HepG2 (cell line): ENCODE data around the gene DROSHA. TPM values are rescaled to one million over a fixed set of nuclear protein-coding genes. Genes with fewer than 3 reads are reported as not detected.

ENCODE experiments used
- ATAC-seq: fragments of 200-7000 bp; cut with Tn5 transposase; 3 replicates; pipeline ENCODE4 v1.9.1; 2020; ENCODE audit warnings: mild to moderate bottlenecking, moderate library complexity
- BruUV-seq: library from RNA; stranded (reverse); fragments of 400-500 nt; replicated peaks from 2 replicates; lab custom pipeline; 2021; lab: Mats Ljungman, UMichigan
- CTCF ChIA-PET: fragments of 300-600 bp; formaldehyde crosslinking; extraction: SDS; loops from one replicate; lab custom pipeline; 2021; ENCODE audit warnings: low total read pairs, inconsistent platforms, low intra/inter-chr PET ratio; lab: Yijun Ruan, JAX
- POLR2A ChIA-PET: fragments of 350-600 bp; sonication (Branson Sonifier 250); formaldehyde crosslinking; loops from one replicate; lab custom pipeline; 2020; ENCODE audit warnings: antibody characterized with exemption, inconsistent platforms; lab: Yijun Ruan, JAX
- DNase-seq: peaks from one replicate; pipeline ENCODE4 v3.0.0-alpha.2; 2015; ENCODE audit warnings: low spot score
- FAIRE-seq: peaks from 3 replicates; lab custom pipeline; 2011; peaks lifted over from hg19 to GRCh38; lab: Jason Lieb, UNC
- H2AFZ ChIP-seq: one replicate; pipeline ENCODE4 v1.6.1; 2011; ENCODE audit warnings: low read length, inconsistent platforms
- H3K27ac ChIP-seq: fragments of 300-600 bp; 3 replicates; pipeline ENCODE4 v1.8.0; 2011; ENCODE audit warnings: mixed run types, mild to moderate bottlenecking, mixed read lengths, low read length, inconsistent platforms; ENCODE audit not compliant: insufficient read depth; ENCODE audit errors: extremely low read length
- H3K27me3 ChIP-seq, 2 experiments: fragments of 200-600 bp in 1 of 2; 2 replicates in 1 of 2; 3 replicates in 1 of 2; pipeline versions ENCODE4 v1.6.0 to v1.8.0; 2011; ENCODE audit warnings: low read length in 2 of 2, mild to moderate bottlenecking in 2 of 2, moderate library complexity in 2 of 2, inconsistent platforms in 1 of 2; ENCODE audit not compliant: insufficient read depth in 2 of 2, control insufficient read depth in 1 of 2
- H3K36me3 ChIP-seq, 2 experiments: fragments of 200-600 bp in 1 of 2; replicated peaks in 1 of 2; 2 replicates in 1 of 2; 3 replicates in 1 of 2; pipeline versions ENCODE4 v1.5.1 to v1.8.0; 2011; ENCODE audit warnings: low read length in 2 of 2, inconsistent platforms in 1 of 2; ENCODE audit not compliant: insufficient read depth in 2 of 2, control insufficient read depth in 1 of 2
- H3K4me1 ChIP-seq: 2 replicates; pipeline ENCODE4 v1.5.1; 2012; ENCODE audit warnings: low read length, inconsistent platforms; ENCODE audit not compliant: insufficient read depth
- H3K4me2 ChIP-seq: 2 replicates; pipeline ENCODE4 v1.6.0; 2011; ENCODE audit warnings: low read depth, low read length, inconsistent platforms
- H3K4me3 ChIP-seq, 3 experiments: fragments of 200-600 bp in 1 of 3; sonication (generic), shearing (Covaris generic) in 1 of 3; replicated peaks in 1 of 3; 2 replicates each; pipeline ENCODE4 v1.5.1; 2011 to 2016; ENCODE audit warnings: low read length in 3 of 3, inconsistent platforms in 2 of 3, low read depth in 2 of 3, mild to moderate bottlenecking in 2 of 3, control low read depth in 1 of 3, mixed read lengths in 1 of 3; ENCODE audit not compliant: insufficient read depth in 1 of 3
- H3K79me2 ChIP-seq: one replicate; pipeline ENCODE4 v1.6.1; 2011; ENCODE audit warnings: low read length, inconsistent platforms; ENCODE audit not compliant: insufficient read depth
- H3K9ac ChIP-seq: 2 replicates; pipeline ENCODE4 v1.6.0; 2011; ENCODE audit warnings: mild to moderate bottlenecking, low read depth, low read length, inconsistent platforms; ENCODE audit not compliant: insufficient read depth
- H3K9me3 ChIP-seq: 2 replicates; pipeline ENCODE4 v1.5.1; 2012; ENCODE audit warnings: mild to moderate bottlenecking, low read length
- H4K20me1 ChIP-seq: 2 replicates; pipeline ENCODE4 v1.6.0; 2011; ENCODE audit warnings: inconsistent platforms, mild to moderate bottlenecking, low read length, moderate library complexity; ENCODE audit not compliant: insufficient read depth
- ELF4 ChIP-seq: sonication (generic); formaldehyde crosslinking; IDR thresholded peaks from 2 replicates; pipeline ENCODE4 v1.5.0; 2020; ENCODE audit warnings: missing genetic modification reagents, mild to moderate bottlenecking, moderate library complexity, borderline replicate concordance
- FOXJ3 ChIP-seq: sonication (generic); formaldehyde crosslinking; IDR thresholded peaks from 2 replicates; pipeline ENCODE4 v1.4.0; 2020; ENCODE audit warnings: missing genetic modification reagents, mild to moderate bottlenecking, borderline replicate concordance
- HMG20B ChIP-seq: conservative IDR thresholded peaks from 2 replicates; pipeline ENCODE4 v1.6.1; 2016; ENCODE audit warnings: missing genetic modification reagents, missing compliant biosample characterization
- IKZF4 ChIP-seq: sonication (generic); formaldehyde crosslinking; IDR thresholded peaks from 2 replicates; pipeline ENCODE4 v1.5.1; 2020; ENCODE audit warnings: borderline replicate concordance, mild to moderate bottlenecking, low read depth, missing genetic modification reagents; ENCODE audit errors: not compliant biosample characterization
- NR2F6 ChIP-seq, 2 experiments: IDR thresholded peaks; 2 replicates each; pipeline ENCODE4 v1.6.1; 2016; ENCODE audit warnings: antibody characterized with exemption in 1 of 2, mild to moderate bottlenecking in 1 of 2
- RBM22 ChIP-seq: fragments of 200-400 bp; formaldehyde crosslinking; optimal IDR thresholded peaks from 2 replicates; pipeline ENCODE3; 2017; ENCODE audit warnings: mild to moderate bottlenecking, low read length, moderate library complexity
- RNF2 ChIP-seq: fragments of 450-650 bp; conservative IDR thresholded peaks from 2 replicates; pipeline ENCODE4 v1.6.1; 2016; ENCODE audit warnings: low read depth
- RXRB ChIP-seq: IDR thresholded peaks from 2 replicates; pipeline ENCODE4 v1.6.1; 2016; ENCODE audit warnings: borderline replicate concordance, missing genetic modification reagents, missing compliant biosample characterization
- SP1 ChIP-seq, 2 experiments: fragments of 450-650 bp in 1 of 2; sonication (generic) in 1 of 2; formaldehyde crosslinking in 1 of 2; IDR thresholded peaks; 2 replicates each; pipeline versions ENCODE4 v1.4.0 to v1.6.1; 2016 to 2020; ENCODE audit warnings: missing genetic modification reagents in 1 of 2
- ZBTB3 ChIP-seq: sonication (generic); formaldehyde crosslinking; IDR thresholded peaks from 2 replicates; pipeline ENCODE4 v1.4.0; 2020; ENCODE audit warnings: low read depth, mild to moderate bottlenecking, moderate library complexity, missing genetic modification reagents, borderline replicate concordance
- ZNF772 ChIP-seq: sonication (generic); formaldehyde crosslinking; IDR thresholded peaks from 2 replicates; pipeline ENCODE4 v1.5.0; 2020; ENCODE audit warnings: mild to moderate bottlenecking, missing genetic modification reagents
- ZSCAN21 ChIP-seq: sonication (generic); formaldehyde crosslinking; IDR thresholded peaks from 2 replicates; pipeline ENCODE4 v1.8.0; 2022; ENCODE audit warnings: mild to moderate bottlenecking, missing genetic modification reagents, moderate library complexity, borderline replicate concordance
- ZSCAN22 ChIP-seq: sonication (generic); formaldehyde crosslinking; IDR thresholded peaks from 2 replicates; pipeline ENCODE4 v1.4.0; 2020; ENCODE audit warnings: mild to moderate bottlenecking, missing genetic modification reagents
- WGBS: methylation state at CpG from one replicate; pipeline ENCODE4 v1.1.6; 2017; ENCODE audit warnings: low lambda C conversion rate; 5-methylcytosine and 5-hydroxymethylcytosine counted together
- in situ Hi-C: cut with HindIII; loops from 2 replicates; pipeline ENCODE4 v1.10.0; 2017; ENCODE audit warnings: low pct_unique_long_range_greater_than_20kb; ENCODE audit not compliant: extremely low pct_ligation_motif_present
- intact Hi-C: fragments of 100-400 bp; cut with micrococcal nuclease; formaldehyde crosslinking; loops from one replicate; pipeline ENCODE4 v1.10.0; 2022; ENCODE audit not compliant: unreplicated experiment
- polyA plus RNA-seq, 8 experiments: library from polyadenylated mRNA; depleted of rRNA in 3 of 8; stranded (reverse) in 7 of 8; unstranded in 1 of 8; fragments of >200 nt; fragmentation: Illumina TruSeq in 4 of 8; extraction: Trizol in 4 of 8; gene quantifications; 2 replicates each; pipeline versions ENCODE4 v1.2.1 to v1.2.3, GENCODE V29; 2011 to 2016; ENCODE audit warnings: low read depth in 4 of 8, missing spikeins in 1 of 8, mixed read lengths in 1 of 8; ENCODE audit not compliant: insufficient read depth in 1 of 8
- total RNA-seq, 5 experiments: library from RNA; depleted of rRNA; stranded (reverse); fragments of >200 nt; fragmentation: Illumina TruSeq; extraction: Trizol; gene quantifications; 2 replicates each; pipeline ENCODE4 v1.2.3, GENCODE V29; 2016; ENCODE audit warnings: low read depth in 1 of 5

The DROSHA gene
- total and polyA plus RNA-seq, 2 of the 13 experiments (the other 11 are each of a cell fraction or from before 2014, with no cell fraction given), result 22.3 to 29.4 TPM

DNA sequence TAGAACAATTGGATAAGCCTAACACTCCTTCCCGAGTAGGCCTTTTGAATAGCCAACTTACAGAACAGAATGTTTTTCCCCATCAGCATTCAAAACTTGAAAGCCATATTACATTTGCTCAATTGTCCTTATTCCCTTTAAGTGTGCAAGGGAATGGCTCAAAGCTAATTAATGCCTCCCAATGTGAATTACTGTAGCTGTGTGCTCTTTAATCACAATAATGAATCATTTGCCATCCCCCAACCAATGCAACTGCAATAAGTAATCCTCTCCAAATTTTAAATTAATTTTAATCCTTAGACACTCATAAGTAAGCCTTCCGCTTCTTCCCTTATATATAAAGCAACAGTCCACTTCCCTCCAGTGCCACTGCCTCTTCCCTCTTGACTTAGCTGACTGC is 115.9 kb downstream of the DROSHA start (continued):
- no peak for TF ChIP-seq ZBTB3
- TF ChIP-seq ZSCAN22 (CRISPR knock-in tag), result no peak
- TF ChIP-seq IKZF4 (CRISPR knock-in tag), result no peak
- TF ChIP-seq NR2F6 (IDR thresholded peaks at IDR 0.05), result no peak
- no peak for TF ChIP-seq NR2F6 (CRISPR knock-in tag; IDR thresholded peaks at IDR 0.05)
- TF ChIP-seq ZSCAN21, result no peak
- TF ChIP-seq SP1 (IDR thresholded peaks at IDR 0.05), result no peak
- no peak for TF ChIP-seq SP1 (CRISPR knock-in tag; IDR thresholded peaks at IDR 0.05)

DNA sequence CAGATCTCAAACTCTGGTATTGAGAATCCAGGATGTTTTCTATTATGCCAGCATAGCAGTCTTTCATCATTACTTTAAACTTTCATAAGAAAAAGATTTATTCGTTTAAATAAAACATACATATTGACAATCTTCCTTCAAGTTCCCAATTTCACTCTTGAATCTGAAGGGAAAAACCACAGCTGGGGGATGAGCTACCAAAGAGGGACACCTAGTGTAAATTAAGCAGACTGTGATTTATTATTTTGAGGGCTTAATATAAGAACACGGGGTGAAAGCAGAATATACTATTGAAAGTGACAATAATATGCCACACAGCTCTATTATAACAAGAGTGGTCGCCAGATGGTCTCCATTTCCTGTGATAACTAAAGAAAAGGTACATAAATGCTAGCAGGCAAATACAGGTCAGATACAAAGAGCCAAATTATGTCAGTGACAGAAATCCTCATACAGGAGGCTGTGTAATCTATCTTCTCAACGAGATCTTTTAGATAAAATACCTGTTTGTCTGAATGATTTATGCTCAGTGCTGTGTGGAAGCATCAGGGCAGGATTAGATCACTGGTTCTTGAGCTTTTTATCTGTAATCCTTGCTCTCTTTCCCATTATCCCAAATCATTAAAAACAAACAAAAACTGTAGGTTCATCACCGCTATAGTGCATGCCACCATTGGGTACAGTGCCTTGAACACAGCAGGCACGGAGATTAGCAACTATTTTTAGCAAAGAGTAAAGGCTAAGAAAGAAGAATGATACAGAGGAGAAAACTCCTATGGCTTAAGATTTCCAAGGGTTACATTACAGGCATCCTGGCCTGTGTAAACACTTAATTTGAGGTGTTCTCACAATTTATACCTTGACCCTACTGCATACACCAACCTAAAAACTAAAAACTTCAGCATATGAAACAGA is 116.6 kb downstream of the DROSHA start:
- Histone ChIP-seq H2AFZ (no peak overlapping the region), H3K36me3 (peaks cover 5 to 63% of the 10 kb centered on the region in 2 experiments; a peak in 4 of 5 replicates), H4K20me1 (no peaks in the 10 kb centered on the region), H3K4me2 (no peak overlapping the region), H3K9ac (no peak overlapping the region), H3K9me3 (no peaks in the 10 kb centered on the region), H3K79me2 (no peaks in the 10 kb centered on the region), H3K27ac (no peak overlapping the region), H3K4me1 (no peaks in the 10 kb centered on the region), H3K27me3 (no peaks in the 10 kb centered on the region), H3K4me3 (no peak overlapping the region)
- ChIA-PET POLR2A (no interaction called here), CTCF (no interaction called here)
- no TSS peak for BruUV-seq
- 94% methylated on average over 6 of the region's 6 CpGs for WGBS
- FAIRE-seq (no peak), ATAC-seq (no peak), DNase-seq (no peak)
- in situ Hi-C loops (no loop called here), intact Hi-C loops (no loop called here)
- no peak for TF ChIP-seq RBM22
- TF ChIP-seq FOXJ3 (CRISPR knock-in tag), result no peak
- no peak for TF ChIP-seq RNF2
- TF ChIP-seq RXRB (CRISPR knock-in tag), result no peak
- no peak for TF ChIP-seq HMG20B (CRISPR knock-in tag)
- TF ChIP-seq ZNF772 (CRISPR knock-in tag), result no peak
- TF ChIP-seq ELF4 (CRISPR knock-in tag), result no peak
